Prostate gland (tissue), 2 donors: ENCODE data around the gene ACIN1.

ENCODE experiments used
- CTCF ChIP-seq, 4 experiments: fragments of 200-600 bp in 2 of 4; fragments of 450-650 bp in 2 of 4; sonication (generic) in 2 of 4; IDR thresholded peaks; 1 replicate in 3 of 4; 2 replicates in 1 of 4; pipeline ENCODE4 v1.5.1; 2016 to 2019; ENCODE audit warnings: antibody characterized with exemption in 4 of 4, mild to moderate bottlenecking in 2 of 4, moderate library complexity in 2 of 4
- POLR2A ChIP-seq: fragments of 450-650 bp; IDR thresholded peaks from one replicate; pipeline ENCODE4 v1.6.1; 2016; ENCODE audit warnings: antibody characterized with exemption, mild to moderate bottlenecking
- POLR2AphosphoS5 ChIP-seq: sonication (generic); formaldehyde crosslinking; IDR thresholded peaks from one replicate; pipeline ENCODE4 v1.6.1; 2017; ENCODE audit warnings: antibody characterized with exemption

GRCh38 chr14:23009483-23009938 lies 85.4 kb downstream of the ACIN1 start:
- no peak for TF ChIP-seq POLR2A
- no peak for TF ChIP-seq POLR2AphosphoS5
- no peak for TF ChIP-seq CTCF (IDR thresholded peaks at IDR 0.05)
